NT2/D1 (cell line): Measurements from ENCODE around the gene CASP7.

Experiments
- DNase-seq: peaks from one replicate; pipeline ENCODE4 v3.0.0-alpha.2; 2011; ENCODE audit warnings: low read depth, low spot score
- H3K27me3 ChIP-seq: 2 replicates; pipeline ENCODE4 v1.6.0; 2011; ENCODE audit warnings: mild to moderate bottlenecking; ENCODE audit not compliant: insufficient read length, insufficient read depth
- H3K36me3 ChIP-seq: 2 replicates; pipeline ENCODE4 v1.6.1; 2011; ENCODE audit warnings: mild to moderate bottlenecking, low read length, mixed read lengths; ENCODE audit not compliant: insufficient read depth, insufficient read length
- H3K4me1 ChIP-seq: 2 replicates; pipeline ENCODE4 v1.5.1; 2011; ENCODE audit not compliant: insufficient read depth, insufficient read length
- H3K4me3 ChIP-seq: 2 replicates; pipeline ENCODE4 v1.5.1; 2011; ENCODE audit warnings: low read depth; ENCODE audit not compliant: insufficient read length
- H3K9ac ChIP-seq: 2 replicates; pipeline ENCODE4 v1.6.0; 2011; ENCODE audit warnings: low read depth; ENCODE audit not compliant: insufficient read length
- H3K9me3 ChIP-seq: 2 replicates; pipeline ENCODE4 v1.5.1; 2011; ENCODE audit warnings: mild to moderate bottlenecking, low read length; ENCODE audit not compliant: insufficient read depth
- SUZ12 ChIP-seq: IDR thresholded peaks from 2 replicates; pipeline ENCODE4 v1.6.1; 2011; ENCODE audit not compliant: insufficient read length, insufficient read depth; ENCODE audit errors: extremely low read depth
- YY1 ChIP-seq: IDR thresholded peaks from 2 replicates; pipeline ENCODE4 v1.6.1; 2011; ENCODE audit not compliant: insufficient read length, insufficient read depth
- ZNF274 ChIP-seq: IDR thresholded peaks from 2 replicates; pipeline ENCODE4 v1.6.1; 2011; ENCODE audit warnings: mild to moderate bottlenecking, low read depth, low read length

The CASP7 gene

DNA sequence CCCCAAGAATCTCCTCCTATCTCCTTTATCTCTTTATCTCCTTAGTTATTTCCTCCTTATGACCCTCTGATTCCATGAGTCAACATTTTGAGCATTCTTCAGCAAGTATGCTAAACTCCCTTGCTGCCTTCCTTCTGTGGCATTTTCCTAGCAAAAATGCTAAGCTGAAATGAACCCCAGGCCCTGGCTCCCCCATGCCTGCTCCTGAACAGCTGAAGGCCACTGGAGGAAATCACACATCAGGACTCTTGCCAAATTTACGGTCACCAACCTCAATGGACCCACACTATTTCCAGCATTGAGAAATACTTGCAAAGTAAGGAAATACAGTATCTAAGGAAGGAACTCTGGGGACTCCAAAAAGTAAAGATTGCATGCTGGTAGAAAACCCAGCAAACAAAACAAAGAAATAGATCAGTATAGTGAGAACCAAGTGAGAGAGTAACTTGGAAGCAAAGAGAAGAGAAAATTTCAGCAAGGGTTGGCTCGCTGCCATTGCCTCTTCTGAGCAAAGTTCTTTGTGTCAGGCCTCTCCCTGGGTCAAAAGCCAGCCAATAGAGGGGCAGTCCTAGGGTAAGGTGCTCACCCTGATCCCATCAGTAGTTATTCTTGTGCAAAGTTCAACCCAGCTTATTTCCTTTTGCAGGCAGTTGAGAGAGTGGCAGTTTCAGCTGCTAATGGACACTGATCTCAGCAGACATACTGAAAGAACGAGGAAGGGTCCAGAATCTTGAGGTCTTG lies 66.7 kb downstream of the CASP7 start:
- no peak overlapping the region for H3K9ac ChIP-seq
- H3K4me3 ChIP-seq = no peak overlapping the region
- no peaks in the 10 kb centered on the region for H3K4me1 ChIP-seq
- no peak for DNase-seq
- H3K36me3 ChIP-seq = no peaks in the 10 kb centered on the region
- no peaks in the 10 kb centered on the region for H3K27me3 ChIP-seq
- H3K9me3 ChIP-seq = no peaks in the 10 kb centered on the region
- TF ChIP-seq SUZ12 (no peak), YY1 (no peak), ZNF274 (no peak)

DNA sequence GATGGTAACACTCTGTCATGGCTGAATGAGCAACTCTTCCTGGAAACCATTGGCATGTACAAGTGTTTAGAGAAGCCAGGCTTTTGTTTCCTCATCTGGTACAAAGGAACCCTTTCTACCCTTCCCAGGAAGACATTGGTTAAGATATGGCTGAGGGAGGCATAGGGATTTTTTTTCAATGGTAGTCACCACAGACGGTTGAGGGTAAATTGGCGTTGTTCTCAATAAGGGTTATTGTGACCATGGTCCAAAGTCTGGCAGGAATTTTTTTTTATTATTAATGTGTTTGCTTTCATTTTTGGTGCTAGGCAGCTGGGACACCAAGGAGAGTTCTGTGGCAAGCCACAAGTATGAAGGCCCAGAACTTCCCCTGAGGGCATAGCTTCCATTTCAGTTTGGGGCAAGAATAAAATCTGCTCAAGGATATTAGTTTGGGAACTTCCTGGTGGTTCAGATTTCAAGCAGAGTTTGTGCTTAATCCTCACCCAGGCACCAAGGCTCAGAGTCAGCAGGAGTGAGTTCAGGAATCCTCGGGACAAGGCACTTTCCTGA lies 71.5 kb downstream of the CASP7 start, which contains the start of gene PLEKHS1:
PLEKHS1 (plus strand) TSS at position 502 of the 552 bp plus-strand sequence. CDS start 3,596 bp downstream, outside the sequence.
- no peak for DNase-seq
- no peak for TF ChIP-seq SUZ12
- TF ChIP-seq YY1 = no peak
- TF ChIP-seq ZNF274 = no peak
- Histone ChIP-seq H3K4me1 (no peaks in the 10 kb centered on the region), H3K27me3 (no peaks in the 10 kb centered on the region), H3K9me3 (no peaks in the 10 kb centered on the region), H3K4me3 (no peak within 1 kb of the TSS), H3K9ac (no peak within 1 kb of the TSS), H3K36me3 (no peaks in the 10 kb centered on the region)

DNA sequence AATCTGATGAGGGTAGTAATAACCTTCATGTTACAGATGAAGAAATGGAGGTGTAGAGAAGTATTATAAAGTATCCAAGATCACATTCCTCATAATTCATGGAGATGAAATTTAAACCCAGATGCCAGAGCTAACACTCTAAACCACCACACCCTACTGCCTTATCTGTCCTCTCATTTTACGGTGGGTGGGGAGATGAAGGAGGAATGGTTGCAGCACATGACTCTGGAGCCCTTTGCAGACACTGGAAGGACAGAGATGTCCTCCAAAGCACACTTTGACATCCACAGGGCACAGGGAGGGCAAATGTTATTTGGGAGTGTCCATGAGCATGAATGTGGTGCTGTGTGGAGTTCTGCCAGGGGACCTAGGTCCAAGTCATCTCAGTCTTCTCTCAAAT lies 72.8 kb downstream of the CASP7 start:
- DNase-seq = no peak

DNA sequence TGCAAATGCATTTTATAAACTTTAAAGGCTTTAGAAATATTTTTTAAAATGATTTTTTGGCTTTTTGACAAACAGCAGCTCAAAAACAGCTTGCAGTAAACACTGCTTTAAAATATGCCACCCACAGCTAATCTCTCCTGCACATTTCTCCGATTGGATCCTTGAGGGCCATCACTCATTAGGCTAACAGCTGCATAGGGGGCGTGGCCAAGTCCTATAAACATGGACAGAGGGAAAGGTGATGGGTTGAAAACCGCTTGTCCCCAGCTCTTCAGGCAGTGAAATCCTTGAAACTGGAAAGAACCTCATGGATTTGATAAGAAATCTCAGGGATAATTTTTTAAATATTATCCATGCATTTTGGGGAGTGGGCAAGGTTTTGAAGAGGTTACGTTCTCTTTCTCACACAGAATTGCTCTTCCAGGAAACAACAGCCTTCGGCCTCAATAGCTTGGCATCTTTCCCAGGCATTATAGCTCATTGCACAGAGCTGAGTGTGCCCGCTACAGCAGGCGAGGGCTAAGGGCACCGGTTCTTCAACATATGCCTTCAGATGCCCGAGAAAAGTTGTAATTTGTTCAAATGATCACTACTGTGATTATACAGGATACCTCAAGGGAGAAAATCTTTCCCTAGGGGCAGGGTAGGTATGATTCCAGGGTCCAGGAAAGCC lies 73.4 kb downstream of the CASP7 start:
- Histone ChIP-seq H3K27me3 (no peaks in the 10 kb centered on the region), H3K9me3 (no peaks in the 10 kb centered on the region)

More for the DNA sequence above, 72.8 kb downstream of the CASP7 start:
- TF ChIP-seq SUZ12 = no peak
- no peak for TF ChIP-seq ZNF274
- TF ChIP-seq YY1 = no peak
- H3K9ac ChIP-seq = no peak overlapping the region
- no peaks in the 10 kb centered on the region for H3K27me3 ChIP-seq
- H3K36me3 ChIP-seq = no peaks in the 10 kb centered on the region
- H3K4me3 ChIP-seq = no peak overlapping the region
- H3K4me1 ChIP-seq = no peaks in the 10 kb centered on the region
- H3K9me3 ChIP-seq = no peaks in the 10 kb centered on the region

DNA sequence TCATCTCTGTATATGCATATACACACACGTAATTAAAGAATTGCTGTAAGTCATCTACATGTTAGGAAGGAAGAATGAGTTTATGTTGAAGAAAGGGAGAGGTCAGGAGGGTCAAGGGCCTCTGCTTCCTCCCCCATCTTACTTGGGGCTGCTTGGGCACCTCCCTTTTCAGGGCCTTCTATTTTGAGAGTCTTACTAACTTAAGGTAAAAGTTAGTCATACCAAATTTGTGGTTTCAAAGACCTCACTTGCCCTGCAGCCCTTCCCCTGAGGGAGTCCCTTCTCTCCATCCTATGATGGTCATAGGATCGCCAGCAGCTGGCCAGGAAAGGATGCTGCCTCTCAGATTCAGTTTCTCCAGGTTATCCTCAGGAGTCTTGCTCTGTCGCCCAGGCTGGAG lies 74.4 kb downstream of the CASP7 start:
- H3K27me3 ChIP-seq = no peaks in the 10 kb centered on the region
- no peak overlapping the region for H3K4me3 ChIP-seq
- no peaks in the 10 kb centered on the region for H3K36me3 ChIP-seq
- no peak for TF ChIP-seq ZNF274
- TF ChIP-seq YY1 = no peak
- no peak for TF ChIP-seq SUZ12
- no peaks in the 10 kb centered on the region for H3K9me3 ChIP-seq
- DNase-seq = no peak
- no peaks in the 10 kb centered on the region for H3K4me1 ChIP-seq
- no peak overlapping the region for H3K9ac ChIP-seq

More for the DNA sequence above, 73.4 kb downstream of the CASP7 start:
- no peak overlapping the region for H3K4me3 ChIP-seq
- no peaks in the 10 kb centered on the region for H3K4me1 ChIP-seq
- H3K36me3 ChIP-seq = no peaks in the 10 kb centered on the region
- DNase-seq = no peak
- TF ChIP-seq SUZ12 (no peak), YY1 (no peak)
- H3K9ac ChIP-seq = no peak overlapping the region

DNA sequence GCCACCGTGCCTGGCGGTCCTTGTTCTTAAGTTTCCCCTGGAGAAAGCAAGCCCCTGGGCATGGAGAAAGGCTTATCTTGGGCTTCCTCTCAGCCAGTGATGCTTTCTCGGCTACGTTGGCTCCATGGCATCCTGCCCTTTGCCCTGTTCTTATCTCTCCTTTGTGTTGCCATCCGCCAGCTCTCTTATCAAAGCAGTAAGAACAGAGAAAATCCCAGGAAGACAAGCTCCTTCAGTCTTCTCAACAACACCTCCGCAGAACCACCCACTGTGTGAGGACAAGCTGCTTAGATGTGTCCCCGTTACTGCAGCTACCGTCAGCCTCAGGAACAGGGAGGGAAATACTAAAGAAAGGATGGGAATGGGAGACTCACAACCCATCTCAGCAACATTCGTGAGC lies 75.1 kb downstream of the CASP7 start:
- H3K4me3 ChIP-seq = no peak overlapping the region
- no peaks in the 10 kb centered on the region for H3K4me1 ChIP-seq
- TF ChIP-seq SUZ12 (no peak), ZNF274 (no peak), YY1 (no peak)
- no peak overlapping the region for H3K9ac ChIP-seq
- H3K36me3 ChIP-seq = no peaks in the 10 kb centered on the region
- H3K27me3 ChIP-seq = no peaks in the 10 kb centered on the region
- DNase-seq = no peak
- H3K9me3 ChIP-seq = no peaks in the 10 kb centered on the region

DNA sequence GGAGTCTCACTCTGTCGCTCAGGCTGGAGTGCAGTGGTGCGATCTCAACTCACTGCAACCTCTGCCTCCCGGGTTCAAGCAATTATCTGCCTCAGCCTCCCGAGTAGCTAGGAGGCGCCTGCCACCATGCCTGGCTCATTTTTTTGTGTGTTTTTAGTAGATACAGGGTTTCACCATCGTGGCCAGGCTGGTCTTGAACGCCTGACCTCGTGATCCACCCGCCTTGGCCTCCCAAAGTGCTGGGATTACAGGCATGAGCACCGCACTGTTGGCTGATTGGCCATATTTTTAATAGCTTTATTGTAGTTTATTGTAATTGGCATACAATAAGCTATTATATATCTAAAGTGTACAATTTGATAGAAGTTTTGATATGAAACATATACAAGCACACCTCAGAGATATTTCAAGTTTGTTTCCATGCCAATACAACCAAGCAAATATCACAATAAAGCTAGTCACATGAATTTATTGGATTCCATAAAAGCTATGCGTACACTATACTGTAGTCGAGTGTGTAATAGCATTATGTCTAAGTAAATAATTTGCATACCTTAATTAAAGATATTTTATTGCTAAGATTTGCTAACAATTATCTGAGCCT lies 77.3 kb downstream of the CASP7 start:
- TF ChIP-seq SUZ12 (no peak), ZNF274 (no peak), YY1 (no peak)

More for the DNA sequence above, 77.3 kb downstream of the CASP7 start:
- Histone ChIP-seq H3K27me3 (no peaks in the 10 kb centered on the region), H3K9me3 (no peaks in the 10 kb centered on the region), H3K9ac (no peak overlapping the region), H3K4me3 (no peak overlapping the region), H3K4me1 (no peaks in the 10 kb centered on the region), H3K36me3 (no peaks in the 10 kb centered on the region)
- DNase-seq = no peak
